Cardiac muscle cell (in vitro differentiated cells and primary cell): ENCODE measurements around the gene LRRC14B. TPM values are rescaled to one million over a fixed set of nuclear protein-coding genes. Genes with fewer than 3 reads are reported as not detected.

ENCODE experiments used
- DNase-seq, 2 donors: peaks; one replicate each; pipeline versions ENCODE4 v3.0.0 to v3.0.0-alpha.2; 2010 to 2017; ENCODE audit warnings: low read depth in 1 of 2, low spot score in 1 of 2
- H3K27ac ChIP-seq: fragments of 200-600 bp; sonication (generic); 2 replicates; pipeline ENCODE4 v1.5.1; 2016
- H3K27me3 ChIP-seq: fragments of 200-600 bp; sonication (generic); 2 replicates; pipeline ENCODE4 v1.6.0; 2016; ENCODE audit warnings: control low read depth
- H3K36me3 ChIP-seq: fragments of 200-600 bp; sonication (generic); 2 replicates; pipeline ENCODE4 v1.5.1; 2016; ENCODE audit warnings: control low read depth
- H3K4me1 ChIP-seq: fragments of 200-600 bp; sonication (generic); 2 replicates; pipeline ENCODE4 v1.8.1; 2017; ENCODE audit warnings: low read depth, mild to moderate bottlenecking, mixed run types
- H3K4me3 ChIP-seq: fragments of 200-600 bp; sonication (generic); 2 replicates; pipeline ENCODE4 v1.5.1; 2016; ENCODE audit warnings: mild to moderate bottlenecking
- H3K9me3 ChIP-seq: fragments of 200-600 bp; sonication (generic); 2 replicates; pipeline ENCODE4 v1.5.1; 2017; ENCODE audit warnings: low read depth, mild to moderate bottlenecking, control low read depth
- CTCF ChIP-seq: IDR thresholded peaks from 2 replicates; pipeline ENCODE4 v1.5.1; 2012; ENCODE audit warnings: low read depth, mild to moderate bottlenecking, low read length
- polyA plus RNA-seq: library from polyadenylated mRNA; unstranded; fragments of >200 nt; fragmentation: Nextera tagmentation; extraction: Ambion mirVana; gene quantifications from 2 replicates; pipeline ENCODE4 v1.2.1, GENCODE V29; 2016
- total RNA-seq: library from RNA; depleted of rRNA; stranded (reverse); fragments of >200 nt; gene quantifications from 2 replicates; pipeline ENCODE4 v1.2.3, GENCODE V29; 2016

LRRC14B gene
- total and polyA plus RNA-seq, 2 experiments from 2014 or later: 2.7 to 3.6 TPM

GRCh38 chr5:153256-153655 is 38.0 kb upstream of the LRRC14B start:
- no peak overlapping the region for H3K27ac ChIP-seq
- DNase-seq: no peak
- no peaks in the 10 kb centered on the region for H3K4me1 ChIP-seq
- no peaks in the 10 kb centered on the region for H3K27me3 ChIP-seq
- no peak overlapping the region for H3K4me3 ChIP-seq
- no peak for TF ChIP-seq CTCF
- no peaks in the 10 kb centered on the region for H3K9me3 ChIP-seq
- peaks cover 3% of the 10 kb centered on the region for H3K36me3 ChIP-seq

- H3K9me3 ChIP-seq: no peaks in the 10 kb centered on the region
- no peak for TF ChIP-seq CTCF
- no peaks in the 10 kb centered on the region for H3K4me1 ChIP-seq
- H3K27me3 ChIP-seq: no peaks in the 10 kb centered on the region
- no peak overlapping the region for H3K27ac ChIP-seq
- DNase-seq: no peak
- peaks cover 3% of the 10 kb centered on the region for H3K36me3 ChIP-seq
- H3K4me3 ChIP-seq: no peak overlapping the region
Observed at GRCh38 chr5:154236-154635, 37.1 kb upstream of the LRRC14B start.

GRCh38 chr5:154826-155225 is 36.5 kb upstream of the LRRC14B start:
- no peaks in the 10 kb centered on the region for H3K9me3 ChIP-seq
- no peak for DNase-seq
- TF ChIP-seq CTCF: no peak
- H3K4me1 ChIP-seq: no peaks in the 10 kb centered on the region
- no peaks in the 10 kb centered on the region for H3K27me3 ChIP-seq
- H3K27ac ChIP-seq: no peak overlapping the region
- no peak overlapping the region for H3K4me3 ChIP-seq
- peaks cover 3% of the 10 kb centered on the region for H3K36me3 ChIP-seq

- no peaks in the 10 kb centered on the region for H3K4me1 ChIP-seq
Observed at GRCh38 chr5:155651-156410, 35.5 kb upstream of the LRRC14B start.

GRCh38 chr5:156411-157072 is 34.8 kb upstream of the LRRC14B start:
- peaks cover 3% of the 10 kb centered on the region for H3K36me3 ChIP-seq
- H3K4me1 ChIP-seq: no peaks in the 10 kb centered on the region
- no peak overlapping the region for H3K27ac ChIP-seq
- DNase-seq: no peak
- H3K27me3 ChIP-seq: no peaks in the 10 kb centered on the region
- TF ChIP-seq CTCF: no peak
- H3K9me3 ChIP-seq: no peaks in the 10 kb centered on the region
- no peak overlapping the region for H3K4me3 ChIP-seq

More at GRCh38 chr5:155651-156410, 35.5 kb upstream of the LRRC14B start:
- Histone ChIP-seq H3K4me3 (no peak overlapping the region), H3K27ac (no peak overlapping the region), H3K9me3 (no peaks in the 10 kb centered on the region), H3K27me3 (no peaks in the 10 kb centered on the region), H3K36me3 (peaks cover 3% of the 10 kb centered on the region)
- DNase-seq: no peak
- TF ChIP-seq CTCF: no peak
